Vagina (tissue), 2 donors: Measurements from ENCODE around the gene GLI3.

Experiments
- POLR2A ChIP-seq, 2 donors: fragments of 450-650 bp; IDR thresholded peaks; one replicate each; pipeline ENCODE4 v1.6.1; 2017; ENCODE audit warnings: antibody characterized with exemption in 2 of 2, mild to moderate bottlenecking in 2 of 2, moderate library complexity in 2 of 2
- TF ChIP-seq, protein P1 (sequence below), 3 experiments: fragments of 450-650 bp in 2 of 3; fragments of 200-600 bp in 1 of 3; sonication (generic) in 1 of 3; IDR thresholded peaks; one replicate each; pipeline ENCODE4 v1.5.1; 2017 to 2019; ENCODE audit warnings: antibody characterized with exemption in 3 of 3, mild to moderate bottlenecking in 2 of 3, moderate library complexity in 2 of 3

DNA sequence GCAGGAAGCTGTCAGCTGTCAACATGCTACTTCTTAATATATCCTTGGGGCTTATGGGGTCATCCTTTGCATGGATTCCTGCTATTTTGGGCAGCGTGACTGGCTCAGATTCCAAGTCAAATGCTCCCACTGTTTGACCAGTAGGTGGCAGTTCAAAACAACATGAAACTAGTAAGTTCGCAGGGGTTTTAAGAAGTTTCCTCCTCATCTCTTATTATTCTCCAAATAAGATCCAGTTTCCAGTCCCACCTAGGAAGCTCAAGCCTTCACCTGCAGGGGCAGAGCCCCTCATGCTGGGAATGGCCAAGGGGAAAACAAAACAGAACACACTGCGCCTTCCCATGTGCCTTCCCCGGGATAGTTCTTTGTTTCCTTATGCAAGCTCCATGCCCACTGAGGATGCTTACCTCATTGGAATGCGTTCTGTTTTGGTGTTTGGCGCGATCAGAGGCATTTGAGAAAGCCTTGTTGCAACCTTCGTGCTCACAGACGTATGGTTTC lies 259.8 kb downstream of the GLI3 start:
- TF ChIP-seq, protein P1, sequence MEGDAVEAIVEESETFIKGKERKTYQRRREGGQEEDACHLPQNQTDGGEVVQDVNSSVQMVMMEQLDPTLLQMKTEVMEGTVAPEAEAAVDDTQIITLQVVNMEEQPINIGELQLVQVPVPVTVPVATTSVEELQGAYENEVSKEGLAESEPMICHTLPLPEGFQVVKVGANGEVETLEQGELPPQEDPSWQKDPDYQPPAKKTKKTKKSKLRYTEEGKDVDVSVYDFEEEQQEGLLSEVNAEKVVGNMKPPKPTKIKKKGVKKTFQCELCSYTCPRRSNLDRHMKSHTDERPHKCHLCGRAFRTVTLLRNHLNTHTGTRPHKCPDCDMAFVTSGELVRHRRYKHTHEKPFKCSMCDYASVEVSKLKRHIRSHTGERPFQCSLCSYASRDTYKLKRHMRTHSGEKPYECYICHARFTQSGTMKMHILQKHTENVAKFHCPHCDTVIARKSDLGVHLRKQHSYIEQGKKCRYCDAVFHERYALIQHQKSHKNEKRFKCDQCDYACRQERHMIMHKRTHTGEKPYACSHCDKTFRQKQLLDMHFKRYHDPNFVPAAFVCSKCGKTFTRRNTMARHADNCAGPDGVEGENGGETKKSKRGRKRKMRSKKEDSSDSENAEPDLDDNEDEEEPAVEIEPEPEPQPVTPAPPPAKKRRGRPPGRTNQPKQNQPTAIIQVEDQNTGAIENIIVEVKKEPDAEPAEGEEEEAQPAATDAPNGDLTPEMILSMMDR (IDR thresholded peaks at IDR 0.05), result peak; percentile 50 to 61 (median 50)
- no peak for TF ChIP-seq POLR2A (IDR thresholded peaks at IDR 0.05)
